Fibroblast of pulmonary artery (primary cell): ENCODE results near the gene DMTF1.

Experiments used
- DNase-seq: peaks from one replicate; pipeline ENCODE4 v3.0.0-alpha.2; 2010; ENCODE audit warnings: low read depth
- H3K4me3 ChIP-seq: replicated peaks from 2 replicates; pipeline ENCODE4 v1.5.1; 2011; ENCODE audit warnings: low read depth, mild to moderate bottlenecking, control low read depth, low read length, moderate library complexity
- CTCF ChIP-seq: IDR thresholded peaks from 2 replicates; pipeline ENCODE4 v1.5.1; 2011; ENCODE audit warnings: mild to moderate bottlenecking, control low read depth, low read length, inconsistent platforms; ENCODE audit errors: missing control alignments

Gene DMTF1

GRCh38 chr7:87220734-87221215 is 68.5 kb downstream of the DMTF1 start:
- peak overlapping the region; percentile 88 for H3K4me3 ChIP-seq
- TF ChIP-seq CTCF: no peak
- DNase-seq: no peak

- TF ChIP-seq CTCF: no peak
- no peak overlapping the region for H3K4me3 ChIP-seq
- no peak for DNase-seq
Observed at GRCh38 chr7:87223666-87224065, 71.4 kb downstream of the DMTF1 start.

GRCh38 chr7:87225696-87226095 is 73.4 kb downstream of the DMTF1 start:
- peak; percentile 16 for DNase-seq
- TF ChIP-seq CTCF: no peak
- no peak overlapping the region for H3K4me3 ChIP-seq

GRCh38 chr7:87226495-87226894 is 74.2 kb downstream of the DMTF1 start:
- TF ChIP-seq CTCF: no peak
- DNase-seq: no peak
- H3K4me3 ChIP-seq: no peak overlapping the region

GRCh38 chr7:87231258-87231657 is 79.0 kb downstream of the DMTF1 start:
- no peak overlapping the region for H3K4me3 ChIP-seq
- DNase-seq: no peak
- TF ChIP-seq CTCF: no peak

- H3K4me3 ChIP-seq: no peak overlapping the region
- DNase-seq: no peak
Observed at GRCh38 chr7:87231711-87232110, 79.5 kb downstream of the DMTF1 start.

More at GRCh38 chr7:87231711-87232110, 79.5 kb downstream of the DMTF1 start:
- no peak for TF ChIP-seq CTCF
